Measurements from ENCODE around the gene MAP6.
A peak's percentile ranks its signal among the peaks of the same experiment; 100 is the strongest.

Gene MAP6

GRCh38 chr11:75565916-75566762 lies 102.7 kb downstream of the MAP6 start:
- DNase-seq = no peak

GRCh38 chr11:75565221-75565814 lies 103.5 kb downstream of the MAP6 start:
- DNase-seq = no peak

- no peak for DNase-seq
Measured at GRCh38 chr11:75563978-75564552, 104.8 kb downstream of the MAP6 start.

- DNase-seq = no peak
Measured at GRCh38 chr11:75563501-75563977, 105.3 kb downstream of the MAP6 start.

- no peak for DNase-seq
Measured at GRCh38 chr11:75562836-75563484, 105.9 kb downstream of the MAP6 start.

- DNase-seq = peak; percentile 78
Measured at GRCh38 chr11:75562048-75562835, 106.6 kb downstream of the MAP6 start, which contains the start of gene SERPINH1. SERPINH1 (plus strand) TSS chr11:75562253; CDS start chr11:75566350, 4,097 bp downstream.

GRCh38 chr11:75561426-75562047 lies 107.3 kb downstream of the MAP6 start:
- DNase-seq = no peak

GRCh38 chr11:75560644-75561043 lies 108.2 kb downstream of the MAP6 start:
- DNase-seq = no peak

GRCh38 chr11:75558939-75559843 lies 109.6 kb downstream of the MAP6 start:
- no peak for DNase-seq

- DNase-seq = no peak
Measured at GRCh38 chr11:75557666-75558494, 111.0 kb downstream of the MAP6 start.

- no peak for DNase-seq
Measured at GRCh38 chr11:75556275-75556674, 112.6 kb downstream of the MAP6 start.

- no peak for DNase-seq
Measured at GRCh38 chr11:75555079-75555811, 113.6 kb downstream of the MAP6 start.

GRCh38 chr11:75554258-75555022 lies 114.4 kb downstream of the MAP6 start:
- peak; percentile 65 for DNase-seq

GRCh38 chr11:75553889-75554257 lies 115.0 kb downstream of the MAP6 start:
- no peak for DNase-seq

- DNase-seq = no peak
Measured at GRCh38 chr11:75553182-75553581, 115.7 kb downstream of the MAP6 start.

GRCh38 chr11:75549370-75549958 lies 119.4 kb downstream of the MAP6 start:
- DNase-seq = no peak

- no peak for DNase-seq
Measured at GRCh38 chr11:75548595-75549272, 120.1 kb downstream of the MAP6 start.
